Measurements from ENCODE around the gene SPIRE2.
"Not testable (repeated sequence)": the region's sequence is repeated elsewhere in the genome, so short reads cannot be mapped to it uniquely, and the experiment has no call there.

Gene SPIRE2

DNA sequence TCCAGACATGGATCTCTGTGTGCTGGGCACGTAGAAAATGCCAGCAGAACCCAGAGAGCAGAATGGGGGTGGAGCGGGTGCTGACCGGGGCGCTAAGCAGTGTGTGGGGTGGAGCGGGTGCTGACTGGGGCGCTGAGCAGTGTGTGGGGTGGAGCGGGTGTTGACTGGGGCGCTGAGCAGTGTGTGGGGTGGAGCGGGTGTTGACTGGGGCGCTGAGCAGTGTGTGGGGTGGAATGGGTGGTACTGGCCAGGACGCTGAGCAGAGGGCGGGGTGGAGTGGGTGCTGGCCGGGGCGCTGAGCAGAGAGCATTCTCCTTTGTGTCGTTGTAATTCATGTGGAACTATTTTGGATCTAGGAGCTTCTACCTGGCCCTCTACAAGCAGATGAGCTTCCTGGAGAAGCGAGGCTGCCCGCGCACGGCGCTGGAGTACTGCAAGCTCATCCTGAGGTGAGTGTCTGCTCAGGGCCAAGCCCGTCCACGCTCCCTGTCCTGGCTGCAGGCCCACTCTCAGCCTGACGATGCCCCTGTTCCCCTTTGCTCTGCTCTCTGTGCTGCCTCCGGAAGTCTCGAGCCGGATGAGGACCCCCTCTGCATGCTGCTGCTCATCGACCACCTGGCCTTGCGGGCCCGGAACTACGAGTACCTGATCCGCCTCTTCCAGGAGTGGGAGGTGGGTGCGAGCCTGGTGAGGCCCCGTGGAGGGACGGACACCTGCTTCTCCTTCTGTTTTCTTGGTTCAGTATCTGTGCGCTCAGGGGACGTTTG is 70.1 kb downstream of the SPIRE2 start:
- no peak for DNase-seq (ENCODE audit: low read depth)

DNA sequence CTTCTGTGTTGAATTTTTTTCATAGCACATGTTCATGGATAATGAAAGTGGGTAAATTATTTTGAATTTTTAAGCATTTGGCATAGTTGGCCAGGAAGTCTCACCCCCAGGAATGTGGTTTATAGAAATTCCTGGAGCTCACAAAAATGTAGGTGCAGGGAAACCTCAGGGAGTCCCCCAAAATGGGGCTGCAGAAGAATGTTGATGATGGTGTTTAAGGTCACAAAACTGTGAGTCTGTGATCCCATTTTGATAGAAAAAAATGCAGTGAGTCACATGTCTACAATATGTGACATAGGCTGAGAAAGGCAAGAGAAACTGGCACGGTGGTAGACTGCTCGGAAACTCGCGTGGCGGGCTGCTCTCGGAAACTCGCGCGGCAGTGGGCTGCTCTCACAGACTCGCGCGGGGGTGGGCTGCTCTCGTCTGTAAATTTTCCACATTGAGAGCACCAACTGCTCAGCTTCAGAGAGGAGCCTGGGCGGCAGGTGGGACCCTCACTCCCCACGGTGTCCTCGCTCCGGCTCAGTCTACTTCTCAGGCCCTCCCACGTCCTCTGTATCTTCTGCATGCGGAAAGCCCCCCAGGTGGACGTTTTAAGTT is 71.7 kb downstream of the SPIRE2 start:
- no peak for DNase-seq (ENCODE audit: low read depth)

DNA sequence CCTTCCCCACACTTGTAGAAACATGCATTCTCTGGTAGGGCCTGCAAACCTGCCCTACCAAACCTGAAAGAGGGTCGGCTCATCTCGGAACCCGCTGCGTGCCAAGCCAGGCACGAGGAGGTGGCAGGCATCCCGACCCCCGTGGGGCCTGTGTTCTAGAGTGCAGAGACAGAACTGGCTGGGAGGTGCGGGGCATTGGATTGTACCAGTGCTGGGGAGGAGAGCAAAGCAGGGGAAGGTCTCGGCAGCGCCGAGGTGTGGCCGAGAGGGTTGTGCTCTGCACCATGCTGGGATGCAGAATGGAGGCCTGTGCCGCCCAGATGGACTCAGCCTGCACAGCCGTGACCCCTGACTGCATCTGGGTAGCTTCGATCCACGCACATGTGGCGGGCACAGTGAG is 72.6 kb downstream of the SPIRE2 start:
- DNase-seq (ENCODE audit: low read depth): no peak

DNA sequence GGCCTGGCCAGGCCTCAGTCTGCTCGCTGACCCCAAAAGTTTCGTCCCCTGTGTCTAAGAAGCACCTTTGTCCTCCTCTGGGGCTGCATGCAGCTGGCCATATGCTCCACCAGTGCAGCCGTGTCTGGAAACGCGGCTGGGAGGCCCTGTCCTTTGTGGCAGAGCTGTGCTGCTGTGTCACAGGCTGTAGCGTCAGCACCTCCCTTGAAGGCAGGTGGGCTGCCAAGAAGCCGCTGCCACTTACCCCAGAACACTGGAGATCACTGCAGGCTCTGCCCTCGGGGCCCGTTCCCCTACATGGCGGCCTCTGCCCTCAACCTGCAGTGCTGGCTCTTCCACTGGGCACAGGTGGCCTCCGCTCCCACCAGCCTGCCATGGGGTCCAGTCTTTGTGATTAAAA is 74.7 kb downstream of the SPIRE2 start:
- no peak for DNase-seq (ENCODE audit: low read depth)

DNA sequence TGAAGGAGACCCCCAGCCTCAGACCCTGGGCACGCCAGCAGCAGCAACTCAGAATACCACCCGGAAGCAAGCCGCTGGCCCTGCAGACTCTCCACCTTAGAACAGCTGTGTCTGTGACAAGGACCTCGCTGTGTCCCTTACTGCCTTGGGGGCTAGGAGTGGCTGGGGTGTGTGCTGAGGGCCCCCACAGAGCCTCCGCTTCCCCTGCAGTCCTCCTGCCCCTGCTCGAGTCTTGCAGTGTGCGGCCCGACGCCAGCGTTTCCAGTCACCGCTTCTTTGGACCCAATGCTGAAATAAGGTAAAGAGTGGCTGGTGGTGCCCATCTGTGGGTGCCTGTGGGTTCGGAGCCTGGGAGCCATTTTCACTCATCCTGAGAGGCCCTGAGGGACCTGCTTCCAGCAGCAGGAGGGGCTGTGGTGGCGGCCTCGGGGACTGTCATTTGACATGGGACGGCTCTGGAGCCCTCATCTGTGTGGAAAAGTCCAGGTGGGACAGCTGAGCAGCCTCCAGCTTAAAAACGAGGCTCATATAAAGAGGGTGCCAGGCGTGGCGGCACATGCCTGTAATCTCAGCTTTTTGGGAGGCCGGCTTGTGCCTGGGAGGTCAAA is 75.7 kb downstream of the SPIRE2 start:
- no peak for DNase-seq (ENCODE audit: low read depth)

DNA sequence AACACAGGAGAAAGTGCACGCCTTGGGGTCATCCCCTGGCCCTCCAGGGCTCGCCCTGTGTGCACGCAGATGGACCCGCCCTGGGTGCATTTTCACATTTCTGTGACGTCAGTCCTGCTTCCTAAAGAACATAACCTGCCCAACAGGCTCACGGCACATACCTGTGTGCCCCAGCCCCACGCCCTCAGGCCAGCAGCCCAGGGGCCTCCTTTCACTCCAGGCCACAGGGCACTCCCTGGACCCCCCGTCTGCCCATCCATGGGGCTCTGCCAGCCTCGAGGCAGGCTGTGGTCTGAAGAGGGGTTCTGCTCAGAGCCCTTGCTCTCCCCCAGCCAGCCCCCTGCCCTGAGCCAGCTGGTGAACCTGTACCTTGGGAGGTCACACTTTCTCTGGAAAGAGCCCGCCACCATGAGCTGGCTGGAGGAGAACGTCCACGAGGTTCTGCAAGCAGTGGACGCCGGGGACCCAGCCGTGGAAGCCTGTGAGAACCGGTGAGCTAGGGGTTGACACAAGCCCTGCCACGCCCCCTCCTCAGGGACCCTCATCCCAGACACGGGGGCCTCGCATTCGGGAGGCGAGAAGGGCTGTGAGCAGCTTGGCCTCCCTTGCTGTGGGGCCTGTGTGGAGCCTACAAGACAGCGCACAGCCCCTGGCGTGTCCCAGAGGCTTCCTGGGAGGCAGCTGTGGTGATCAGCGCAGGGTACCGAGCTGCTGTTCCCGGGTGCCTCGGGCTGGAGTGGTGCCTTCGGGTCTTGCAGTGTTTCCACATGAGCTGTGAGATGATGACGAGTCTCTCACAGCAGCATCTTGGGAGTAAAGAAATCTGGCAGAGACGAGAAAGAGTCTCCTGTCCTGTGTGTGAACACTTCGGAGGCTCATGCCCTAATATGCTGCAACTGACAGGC is 76.6 kb downstream of the SPIRE2 start:
- DNase-seq (ENCODE audit: low read depth): no peak

DNA sequence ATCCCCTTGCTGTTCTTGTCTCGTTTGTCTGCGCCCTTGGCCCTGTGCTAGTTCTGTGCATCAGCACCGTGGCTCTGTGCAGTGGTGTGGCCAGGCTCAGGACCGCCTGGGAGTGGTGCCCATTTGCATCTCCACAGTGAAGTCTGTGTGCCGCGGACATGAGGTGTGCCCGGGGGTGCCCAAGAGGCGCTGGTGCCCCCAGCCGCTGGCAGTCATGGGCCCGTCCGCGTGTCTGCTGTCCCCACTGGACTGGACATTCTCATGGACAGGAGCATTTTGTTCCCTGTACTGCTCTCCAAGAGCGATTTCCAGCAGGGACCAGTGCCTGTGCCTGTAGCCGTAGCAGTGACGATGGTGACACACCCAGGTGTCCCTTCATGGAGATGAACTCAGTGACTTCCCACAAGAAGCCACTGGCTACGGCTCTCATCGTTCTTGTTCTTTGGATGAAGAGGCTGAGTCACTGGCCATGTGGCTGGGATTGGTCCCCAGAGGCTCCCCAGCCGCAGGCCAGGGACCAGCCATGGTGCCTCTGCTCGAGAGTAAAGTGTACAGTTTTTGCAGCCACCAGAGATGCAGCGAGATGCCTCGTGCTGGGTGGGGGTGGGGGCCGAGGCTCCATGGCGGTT is 77.3 kb downstream of the SPIRE2 start:
- no peak for DNase-seq (ENCODE audit: low read depth)

DNA sequence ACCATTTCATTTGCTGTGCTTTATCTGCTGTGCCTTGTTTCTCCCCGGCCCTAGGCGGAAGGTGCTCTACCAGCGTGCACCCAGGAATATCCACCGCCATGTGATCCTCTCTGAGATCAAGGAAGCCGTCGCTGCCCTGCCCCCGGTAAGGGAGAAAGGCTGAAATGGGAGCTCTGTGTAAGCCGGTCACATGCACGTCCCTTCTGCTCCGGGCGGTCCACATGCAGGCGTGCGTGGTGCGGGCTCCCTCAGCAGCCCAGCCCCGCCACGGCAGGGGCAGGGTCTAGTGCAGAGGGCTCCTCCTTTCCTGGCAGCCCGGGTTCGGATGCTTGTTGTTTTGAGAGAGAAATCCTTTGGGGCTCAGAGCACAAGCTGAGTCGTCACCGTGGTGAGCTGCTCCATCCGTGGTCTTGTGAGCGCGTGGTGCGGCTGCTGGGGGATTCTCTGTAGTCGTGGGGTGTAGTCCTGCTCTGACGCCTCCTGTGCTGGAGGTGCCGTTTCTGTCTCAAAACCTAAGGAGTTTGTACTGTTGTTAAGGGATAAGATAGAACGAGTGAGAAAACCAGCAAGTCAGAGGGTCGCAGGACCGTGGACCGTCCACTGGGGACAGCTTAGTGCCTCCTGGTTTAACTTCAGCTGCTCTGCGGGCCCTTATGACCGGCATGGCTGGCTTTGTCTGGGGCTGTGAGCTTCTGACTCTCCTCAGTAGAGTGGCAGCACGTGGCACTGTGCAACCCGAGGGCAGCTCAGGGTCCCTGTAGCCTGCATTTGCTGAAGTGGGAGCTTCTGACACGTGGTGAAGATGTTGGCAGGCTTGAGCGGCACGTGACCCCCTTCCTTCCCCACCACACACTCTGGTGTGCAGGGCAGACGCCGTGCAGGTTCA is 78.1 kb downstream of the SPIRE2 start:
- no peak for DNase-seq (ENCODE audit: low read depth)

DNA sequence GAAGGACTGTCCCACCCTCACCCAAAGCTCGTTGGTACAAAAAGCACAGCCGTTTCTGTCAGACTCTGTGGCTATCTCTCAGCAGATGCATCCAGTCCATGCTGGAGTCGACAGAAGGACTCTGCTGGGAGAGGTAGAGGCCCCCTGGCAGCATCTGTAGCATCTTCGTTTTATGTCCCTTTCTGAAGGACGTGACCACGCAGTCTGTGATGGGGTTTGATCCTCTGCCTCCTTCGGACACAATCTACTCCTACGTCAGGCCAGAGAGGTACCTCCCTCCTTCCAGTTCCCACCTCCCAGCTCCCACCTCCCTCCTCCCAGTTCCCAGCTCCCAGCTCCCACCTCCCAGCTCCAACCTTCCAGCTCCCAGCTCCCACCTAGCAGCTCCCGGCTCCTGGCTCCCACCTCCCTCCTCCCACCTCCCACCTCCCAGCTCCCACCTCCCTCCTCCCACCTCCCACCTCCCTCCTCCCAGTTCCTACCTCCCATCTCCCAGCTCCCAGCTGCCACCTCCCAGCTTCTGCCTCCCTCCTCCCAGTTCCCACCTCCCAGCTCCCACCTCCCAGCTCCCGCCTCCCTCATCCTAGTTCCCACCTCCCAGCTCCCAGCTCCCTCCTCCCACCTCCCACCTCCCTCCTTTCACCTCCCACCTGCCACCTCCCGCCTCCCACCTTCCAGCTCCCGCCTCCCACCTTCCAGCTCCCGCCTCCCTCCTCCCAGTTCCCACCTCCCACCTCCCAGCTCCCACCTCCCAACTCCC is 79.0 kb downstream of the SPIRE2 start:
- DNase-seq (ENCODE audit: low read depth): no peak

DNA sequence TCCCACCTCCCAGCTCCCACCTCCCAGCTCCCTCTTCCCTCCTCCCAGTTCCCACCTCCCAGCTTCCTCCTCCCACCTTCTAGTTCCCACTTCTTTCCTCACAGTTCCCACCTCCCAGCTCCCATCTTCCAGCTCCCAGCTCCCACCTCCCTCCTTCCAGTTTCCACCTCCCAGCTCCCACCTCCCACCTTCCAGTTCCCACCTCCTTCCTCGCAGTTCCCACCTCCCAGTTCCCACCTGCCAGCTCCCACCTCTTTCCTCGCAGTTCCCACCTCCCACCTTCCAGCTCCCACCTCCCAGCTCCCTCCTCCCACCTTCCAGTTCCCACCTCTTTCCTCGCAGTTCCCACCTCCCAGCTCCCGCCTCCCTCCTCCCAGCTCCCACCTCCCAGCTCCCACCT is 80.0 kb downstream of the SPIRE2 start:
- no peak for DNase-seq (ENCODE audit: low read depth)

DNA sequence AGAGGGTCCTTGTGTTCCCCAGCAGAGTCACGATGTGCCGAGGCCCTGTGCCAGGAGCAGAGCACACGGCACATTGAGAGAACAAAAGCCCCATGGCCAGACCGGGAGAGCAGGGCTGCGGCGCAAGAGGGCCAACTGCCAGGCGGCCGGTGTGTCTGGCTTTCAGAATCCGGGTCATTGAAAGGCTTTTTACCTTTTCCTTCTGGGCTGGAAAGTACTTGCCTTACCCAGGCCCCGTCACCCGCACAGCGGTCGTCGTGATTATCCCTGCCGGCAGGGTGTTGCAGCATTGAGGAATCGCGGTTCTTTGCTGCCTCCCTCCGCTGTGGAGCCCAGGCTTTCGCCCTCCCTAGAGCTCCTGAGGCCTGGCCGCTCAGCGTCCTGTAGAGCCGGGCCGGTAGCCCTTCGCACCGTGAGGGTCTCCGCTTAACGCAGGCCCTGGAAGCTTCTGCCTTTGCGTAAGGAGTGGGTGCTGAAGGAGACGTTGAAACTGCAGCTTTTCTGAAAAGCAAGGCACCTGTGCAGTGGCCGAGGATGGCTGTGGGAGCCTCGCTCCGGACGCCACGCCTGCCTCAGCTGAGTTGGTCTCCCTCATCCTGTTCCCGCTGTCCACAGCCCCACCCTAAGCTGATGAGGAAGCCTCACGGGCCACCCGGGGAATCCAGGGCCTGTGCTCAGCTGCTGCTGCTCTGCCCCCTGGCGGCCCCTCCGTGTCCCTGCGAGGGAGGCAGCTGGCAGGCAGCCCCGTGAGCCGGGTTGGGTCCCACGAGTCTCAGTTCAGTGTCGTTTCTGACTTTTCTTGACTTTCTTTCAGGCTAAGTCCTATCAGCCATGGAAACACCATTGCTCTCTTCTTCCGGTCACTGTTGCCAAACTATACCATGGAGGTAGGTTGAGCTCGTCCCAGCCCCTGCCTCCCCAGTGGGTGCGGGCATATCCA is 81.8 kb downstream of the SPIRE2 start:
- peak; percentile 31 for DNase-seq (ENCODE audit: low read depth)

DNA sequence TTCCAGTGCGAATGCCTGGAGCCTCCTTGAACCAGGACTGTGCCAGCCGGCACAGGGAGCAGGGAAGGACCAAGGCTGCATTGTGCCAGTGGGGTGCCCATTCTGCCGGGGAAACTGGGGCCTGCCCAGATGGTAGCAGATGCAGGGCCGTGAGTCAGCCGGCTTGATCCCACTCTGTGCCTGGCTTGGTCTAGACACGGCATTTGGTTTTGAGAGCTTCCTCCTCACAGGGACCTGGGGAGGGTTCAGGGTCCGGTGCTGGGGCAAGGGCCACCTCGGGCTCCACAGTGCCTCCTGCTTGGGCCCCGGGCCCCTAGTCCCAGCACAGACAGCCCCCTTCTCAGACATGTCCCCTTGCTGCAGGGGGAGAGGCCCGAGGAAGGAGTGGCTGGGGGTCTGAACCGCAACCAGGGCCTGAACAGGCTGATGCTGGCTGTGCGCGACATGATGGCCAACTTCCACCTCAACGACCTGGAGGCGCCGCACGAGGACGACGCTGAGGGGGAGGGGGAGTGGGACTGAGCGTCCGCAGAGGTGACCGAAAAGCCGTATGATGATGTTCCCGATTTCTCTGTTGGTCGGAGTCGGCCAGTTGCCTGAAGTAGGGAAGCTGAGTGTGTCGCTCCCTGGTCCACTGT is 82.6 kb downstream of the SPIRE2 start:
- no peak for DNase-seq (ENCODE audit: low read depth)

DNA sequence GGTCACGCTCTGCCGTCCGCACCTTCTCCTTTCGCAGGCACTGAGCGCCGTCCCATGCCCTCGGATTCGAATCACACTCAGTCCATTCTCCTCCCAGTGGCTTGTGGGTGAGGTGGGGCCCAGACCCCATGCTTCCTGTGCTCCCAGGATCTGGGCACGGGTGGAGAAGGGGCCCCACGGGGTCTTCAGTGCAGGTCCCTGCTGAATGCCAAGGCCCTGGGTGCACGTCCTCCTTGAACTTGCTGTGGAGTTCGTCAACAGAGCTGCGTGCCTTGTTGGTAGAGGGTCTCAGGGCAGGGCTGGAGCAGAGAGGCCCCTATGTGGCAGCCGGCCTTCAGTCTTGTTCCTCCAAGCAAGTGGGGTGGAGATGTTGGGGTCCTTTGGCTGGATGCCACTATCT is 83.1 kb downstream of the SPIRE2 start:
- no peak for DNase-seq (ENCODE audit: low read depth)

DNA sequence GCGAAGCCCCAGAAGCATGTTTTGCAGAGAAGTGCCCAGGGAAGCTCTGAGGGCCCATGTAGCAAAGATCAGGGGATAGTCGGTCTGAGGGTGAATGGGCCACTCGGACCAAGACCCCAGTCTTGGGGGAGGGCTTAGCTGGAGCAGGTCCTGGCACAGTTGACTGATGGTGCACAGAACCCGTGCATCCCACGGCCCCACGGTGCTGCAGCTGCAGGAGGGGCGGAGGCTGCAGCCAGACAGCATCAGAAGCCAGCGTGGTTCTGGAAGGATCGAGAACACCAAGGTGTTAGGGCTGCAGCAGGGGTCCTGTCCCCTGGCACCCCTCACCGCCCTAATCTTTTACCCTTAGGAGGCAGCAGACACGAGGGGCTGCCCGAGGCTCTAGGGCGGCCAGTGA is 83.9 kb downstream of the SPIRE2 start:
- no peak for DNase-seq (ENCODE audit: low read depth)

DNA sequence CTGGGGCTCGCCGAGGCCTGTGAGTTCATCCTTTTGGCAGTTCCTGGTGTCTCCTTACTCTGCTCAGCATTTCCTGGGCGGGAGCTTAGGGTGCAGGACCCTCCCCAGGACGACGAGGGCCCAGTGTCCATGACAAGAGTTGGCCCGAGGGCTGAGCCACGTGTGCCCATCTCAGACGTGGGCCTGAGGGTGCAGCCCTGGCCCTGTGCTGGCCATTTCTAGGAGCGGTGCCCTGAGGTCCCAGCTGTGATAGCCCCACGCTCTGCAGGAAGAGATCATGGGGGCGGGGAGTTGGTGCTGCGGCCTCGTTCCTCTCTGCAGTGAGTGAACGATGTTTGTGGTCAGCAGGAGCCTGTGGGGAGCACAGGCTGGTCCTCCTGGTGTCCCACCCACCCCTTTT is 84.4 kb downstream of the SPIRE2 start:
- no peak for DNase-seq (ENCODE audit: low read depth)

DNA sequence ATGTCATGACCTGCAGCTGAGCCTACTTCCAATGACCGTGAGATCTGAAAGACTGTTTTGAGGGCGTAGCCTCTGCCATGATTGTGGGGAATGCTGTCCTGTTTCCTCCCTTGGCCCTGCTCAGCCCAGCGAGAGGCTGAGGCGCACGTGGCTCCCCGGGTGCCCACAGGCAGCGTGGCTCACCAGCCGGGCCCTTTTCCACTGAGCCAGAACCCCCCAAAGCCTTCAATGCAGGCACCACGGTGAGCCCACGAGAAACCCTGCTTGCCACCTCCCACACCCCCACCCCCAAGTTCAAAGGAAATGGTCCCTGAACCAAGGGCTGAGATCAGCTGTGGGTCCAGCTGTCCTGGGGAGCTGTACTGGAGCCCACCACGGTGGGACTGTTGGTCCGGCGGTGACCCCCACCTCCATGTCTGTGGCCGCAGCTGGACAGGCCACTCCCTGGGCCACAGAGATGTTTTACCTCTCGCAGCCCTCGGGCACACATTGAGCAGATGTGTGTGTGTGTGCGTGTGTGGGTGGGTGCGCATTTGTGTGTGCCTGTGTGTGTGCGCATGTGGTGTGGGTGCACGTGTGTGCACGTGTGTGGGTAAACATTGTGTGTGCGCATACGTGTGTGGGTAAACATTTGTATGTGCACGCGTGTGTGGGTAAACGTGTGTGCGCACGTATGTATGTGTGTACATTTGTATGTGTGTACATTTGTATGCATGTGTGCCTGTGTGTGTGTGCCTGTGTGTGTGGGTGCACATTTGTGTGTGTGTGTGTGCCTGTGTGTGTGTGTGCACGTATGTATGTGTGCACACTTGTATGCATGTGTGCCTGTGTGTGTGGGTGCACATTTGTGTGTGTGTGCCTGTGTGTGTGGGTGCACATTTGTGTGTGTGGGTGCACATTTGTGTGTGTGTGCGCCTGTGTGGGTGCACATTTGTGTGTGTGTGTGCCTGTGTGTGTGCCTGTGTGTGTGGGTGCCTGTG is 85.4 kb downstream of the SPIRE2 start:
- DNase-seq (ENCODE audit: low read depth): no peak

DNA sequence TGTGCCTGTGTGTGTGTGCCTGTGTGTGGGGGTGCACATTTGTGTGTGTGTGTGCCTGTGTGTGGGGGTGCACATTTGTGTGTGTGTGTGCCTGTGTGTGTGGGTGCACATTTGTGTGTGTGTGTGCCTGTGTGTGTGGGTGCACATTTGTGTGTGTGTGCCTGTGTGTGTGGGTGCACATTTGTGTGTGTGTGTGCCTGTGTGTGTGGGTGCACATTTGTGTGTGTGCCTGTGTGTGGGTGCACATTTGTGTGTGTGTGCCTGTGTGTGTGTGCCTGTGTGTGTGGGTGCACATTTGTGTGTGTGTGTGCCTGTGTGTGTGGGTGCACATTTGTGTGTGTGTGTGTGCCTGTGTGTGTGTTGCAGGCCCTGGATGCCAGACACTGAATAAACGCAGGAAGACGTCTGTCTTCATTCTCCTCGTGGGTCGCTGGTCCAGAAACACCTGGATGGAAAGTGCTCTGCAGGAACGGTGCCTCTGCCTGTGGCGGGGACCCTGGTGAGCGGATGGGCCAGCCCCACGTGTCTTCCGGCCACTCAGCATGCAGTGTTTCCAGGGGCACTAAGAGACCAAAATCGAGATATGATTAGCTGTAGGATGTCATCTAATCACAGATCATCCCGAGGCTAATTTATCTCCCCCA is 86.5 kb downstream of the SPIRE2 start:
- not testable (repeated sequence) for DNase-seq (ENCODE audit: low read depth)

All from stimulated activated CD8-positive, alpha-beta memory T cell treated with anti-CD3 and anti-CD28 coated beads, Interleukin-15, amount 100 ng/mL, for 1 hour (primary cell).